OCI-LY1 (cell line): ENCODE results near the gene KRTAP17-1.

Experiments used
- H2AFZ ChIP-seq: fragments of 200-600 bp; sonication (generic), shearing (Covaris generic); 2 replicates; pipeline ENCODE4 v1.6.0; 2014; ENCODE audit warnings: antibody characterized with exemption, mild to moderate bottlenecking, low read length
- H3F3A ChIP-seq: fragments of 200-600 bp; sonication (generic), shearing (Covaris generic); 2 replicates; pipeline ENCODE4 v1.6.0; 2014; ENCODE audit warnings: mild to moderate bottlenecking, antibody characterized with exemption, low read length, moderate library complexity; ENCODE audit not compliant: insufficient read depth
- H3K27ac ChIP-seq: fragments of 200-600 bp; sonication (generic); 2 replicates; pipeline ENCODE4 v1.5.1; 2014; ENCODE audit warnings: low read length, mixed run types, mild to moderate bottlenecking, low read depth; ENCODE audit not compliant: poor library complexity, severe bottlenecking
- H3K27me3 ChIP-seq: fragments of 200-600 bp; sonication (generic); 2 replicates; pipeline ENCODE4 v1.6.0; 2014; ENCODE audit warnings: antibody characterized with exemption, mild to moderate bottlenecking, low read length, moderate library complexity; ENCODE audit not compliant: insufficient read depth
- H3K36me3 ChIP-seq: fragments of 200-600 bp; sonication (generic); 2 replicates; pipeline ENCODE4 v1.6.1; 2014; ENCODE audit warnings: mild to moderate bottlenecking, antibody characterized with exemption, low read length, moderate library complexity, mixed read lengths; ENCODE audit not compliant: insufficient read depth
- H3K4me1 ChIP-seq: fragments of 200-600 bp; sonication (generic); 2 replicates; pipeline ENCODE4 v1.5.1; 2014; ENCODE audit warnings: mild to moderate bottlenecking, low read length, moderate library complexity; ENCODE audit not compliant: insufficient read depth, severe bottlenecking
- H3K4me2 ChIP-seq: fragments of 200-600 bp; sonication (generic), shearing (Covaris generic); 2 replicates; pipeline ENCODE4 v1.6.1; 2014; ENCODE audit warnings: low read length
- H3K4me3 ChIP-seq: fragments of 200-600 bp; sonication (generic); 2 replicates; pipeline ENCODE4 v1.5.1; 2014; ENCODE audit warnings: low read length, low read depth, mild to moderate bottlenecking, mixed read lengths; ENCODE audit not compliant: poor library complexity, severe bottlenecking
- H3K79me2 ChIP-seq: fragments of 200-600 bp; shearing (Covaris generic); 2 replicates; pipeline ENCODE4 v1.6.1; 2016; ENCODE audit warnings: mixed run types, low read length, mixed read lengths; ENCODE audit not compliant: insufficient read depth
- H3K9ac ChIP-seq: fragments of 200-600 bp; sonication (generic), shearing (Covaris generic); 2 replicates; pipeline ENCODE4 v1.6.1; 2014; ENCODE audit warnings: mild to moderate bottlenecking, low read length, mixed read lengths
- H3K9me2 ChIP-seq: fragments of 200-600 bp; sonication (generic), shearing (Covaris generic); 2 replicates; pipeline ENCODE4 v1.6.1; 2014; ENCODE audit warnings: low read depth, mild to moderate bottlenecking, low read length, mixed read lengths
- H3K9me3 ChIP-seq: fragments of 200-600 bp; shearing (Covaris generic); 2 replicates; pipeline ENCODE4 v1.6.1; 2014; ENCODE audit warnings: low read length, mixed read lengths
- H4K20me1 ChIP-seq: fragments of 200-600 bp; sonication (generic), shearing (Covaris generic); 2 replicates; pipeline ENCODE4 v1.6.0; 2016; ENCODE audit warnings: mild to moderate bottlenecking, low read length; ENCODE audit not compliant: insufficient read depth
- CTCF ChIP-seq: fragments of 200-600 bp; sonication (generic), shearing (Covaris generic); IDR thresholded peaks from 2 replicates; pipeline ENCODE4 v1.5.1; 2017; ENCODE audit warnings: mild to moderate bottlenecking, antibody characterized with exemption, low read length, moderate library complexity, mixed read lengths
- EZH2 ChIP-seq: fragments of 200-600 bp; sonication (generic), shearing (Covaris generic); IDR thresholded peaks from 2 replicates; pipeline ENCODE4 v1.8.0; 2017; ENCODE audit warnings: borderline replicate concordance, mixed run types, mild to moderate bottlenecking, antibody characterized with exemption, low read length, moderate library complexity, mixed read lengths

The KRTAP17-1 gene

GRCh38 chr17:41311111-41311510 lies 4.4 kb downstream of the KRTAP17-1 start:
- H3K79me2 ChIP-seq = no peaks in the 10 kb centered on the region
- TF ChIP-seq CTCF (no peak), EZH2 (no peak)
- H3K4me1 ChIP-seq = peaks cover 13% of the 10 kb centered on the region
- H3K4me2 ChIP-seq = no peak overlapping the region
- H4K20me1 ChIP-seq = no peaks in the 10 kb centered on the region
- no peak overlapping the region for H3K27ac ChIP-seq
- no peak overlapping the region for H3K9ac ChIP-seq
- H3K9me2 ChIP-seq = no peaks in the 10 kb centered on the region
- H2AFZ ChIP-seq = no peak overlapping the region
- no peaks in the 10 kb centered on the region for H3K9me3 ChIP-seq
- no peak overlapping the region for H3K4me3 ChIP-seq
- H3K36me3 ChIP-seq = no peaks in the 10 kb centered on the region
- H3F3A ChIP-seq = no peaks in the 10 kb centered on the region
- H3K27me3 ChIP-seq = no peaks in the 10 kb centered on the region

- Histone ChIP-seq H3K4me2 (peak within 1 kb of the TSS; percentile 12; the same call in 1 of the 2 replicates), H3K27me3 (no peaks in the 10 kb centered on the region), H3K9me2 (no peaks in the 10 kb centered on the region), H3K79me2 (no peaks in the 10 kb centered on the region), H3F3A (no peaks in the 10 kb centered on the region), H3K27ac (peak within 1 kb of the TSS; percentile 26), H3K9me3 (no peaks in the 10 kb centered on the region), H3K36me3 (no peaks in the 10 kb centered on the region), H2AFZ (no peak within 1 kb of the TSS), H4K20me1 (no peaks in the 10 kb centered on the region), H3K4me1 (peaks cover 13% of the 10 kb centered on the region), H3K4me3 (peak within 1 kb of the TSS; percentile 5), H3K9ac (no peak within 1 kb of the TSS)
- TF ChIP-seq CTCF = no peak
- no peak for TF ChIP-seq EZH2
Measured at GRCh38 chr17:41308918-41309359, 6.6 kb downstream of the KRTAP17-1 start, which contains the start of gene KRTAP16-1. KRTAP16-1 (minus strand) TSS chr17:41309309; CDS start chr17:41309253, 56 bp downstream.

GRCh38 chr17:41308251-41308917 lies 7.1 kb downstream of the KRTAP17-1 start:
- H3K4me2 ChIP-seq = peak overlapping the region; percentile 12; the same call in 1 of the 2 replicates
- peaks cover 13% of the 10 kb centered on the region for H3K4me1 ChIP-seq
- H2AFZ ChIP-seq = no peak overlapping the region
- H3K9me2 ChIP-seq = no peaks in the 10 kb centered on the region
- H3F3A ChIP-seq = no peaks in the 10 kb centered on the region
- TF ChIP-seq CTCF (no peak), EZH2 (no peak)
- H3K4me3 ChIP-seq = peak overlapping the region; percentile 5
- H3K9me3 ChIP-seq = no peaks in the 10 kb centered on the region
- no peaks in the 10 kb centered on the region for H3K36me3 ChIP-seq
- no peak overlapping the region for H3K9ac ChIP-seq
- H3K27me3 ChIP-seq = no peaks in the 10 kb centered on the region
- H3K79me2 ChIP-seq = no peaks in the 10 kb centered on the region
- no peaks in the 10 kb centered on the region for H4K20me1 ChIP-seq
- peak overlapping the region; percentile 26 for H3K27ac ChIP-seq
